GM08714 (cell line): ENCODE results near the gene CDH12.

Source experiments
- H3K4me3 ChIP-seq: fragments of 200-500 bp; sonication (Bioruptor generic); 2 replicates; pipeline ENCODE4 v1.5.1; 2014; ENCODE audit warnings: mild to moderate bottlenecking, low read length, inconsistent platforms
- ZNF274 ChIP-seq: IDR thresholded peaks from 2 replicates; pipeline ENCODE4 v1.6.1; 2012; ENCODE audit warnings: mild to moderate bottlenecking, low read depth, low read length

CDH12 gene

DNA sequence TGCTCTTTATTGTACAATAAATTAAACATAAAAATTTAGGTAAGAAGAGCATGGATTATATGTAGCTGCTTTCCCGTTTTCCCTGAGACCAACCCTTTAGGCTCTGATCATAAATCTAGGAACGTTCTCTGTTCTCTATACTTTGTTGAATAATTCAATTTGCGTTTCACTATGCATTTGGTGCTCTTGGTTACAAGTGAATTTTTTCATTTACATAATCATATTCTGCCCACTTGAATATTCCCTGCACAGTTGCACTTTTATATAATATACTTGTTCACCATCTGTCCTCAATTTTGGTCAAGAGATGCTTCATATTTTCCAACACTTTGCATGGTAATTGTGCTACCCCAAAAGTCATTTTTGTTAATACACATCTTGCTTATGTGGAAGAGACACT lies 741.8 kb downstream of the CDH12 start:
- TF ChIP-seq ZNF274, result no peak
- H3K4me3 ChIP-seq, result no peak overlapping the region

- no peak overlapping the region for H3K4me3 ChIP-seq
Measured at GRCh38 chr5:22109315-22109714, 743.8 kb downstream of the CDH12 start.

GRCh38 chr5:22108545-22108944 lies 744.6 kb downstream of the CDH12 start:
- no peak overlapping the region for H3K4me3 ChIP-seq
- no peak for TF ChIP-seq ZNF274

More at GRCh38 chr5:22109315-22109714, 743.8 kb downstream of the CDH12 start:
- no peak for TF ChIP-seq ZNF274

- H3K4me3 ChIP-seq, result no peak overlapping the region
- TF ChIP-seq ZNF274, result no peak
Measured at GRCh38 chr5:22102823-22103359, 750.3 kb downstream of the CDH12 start.

DNA sequence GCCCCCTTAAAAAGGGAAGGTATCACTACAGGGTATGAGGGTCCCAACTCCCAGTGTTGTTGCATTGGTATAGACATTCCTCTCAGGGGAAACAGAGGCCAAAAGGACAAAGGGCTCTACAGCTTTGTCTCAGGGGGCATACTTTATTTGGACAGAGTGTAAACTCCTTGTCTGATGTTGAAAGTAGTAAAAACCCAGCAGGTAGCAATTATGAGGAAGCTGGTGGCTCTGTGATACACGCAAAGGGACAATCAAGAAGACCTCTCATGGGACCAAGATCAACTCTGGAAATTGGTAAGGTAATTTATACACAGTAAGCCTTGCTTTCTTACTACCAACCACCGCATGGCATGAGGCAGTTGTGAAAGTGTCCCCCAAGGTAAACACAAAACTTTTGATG lies 764.6 kb downstream of the CDH12 start:
- TF ChIP-seq ZNF274, result no peak
- no peak overlapping the region for H3K4me3 ChIP-seq

DNA sequence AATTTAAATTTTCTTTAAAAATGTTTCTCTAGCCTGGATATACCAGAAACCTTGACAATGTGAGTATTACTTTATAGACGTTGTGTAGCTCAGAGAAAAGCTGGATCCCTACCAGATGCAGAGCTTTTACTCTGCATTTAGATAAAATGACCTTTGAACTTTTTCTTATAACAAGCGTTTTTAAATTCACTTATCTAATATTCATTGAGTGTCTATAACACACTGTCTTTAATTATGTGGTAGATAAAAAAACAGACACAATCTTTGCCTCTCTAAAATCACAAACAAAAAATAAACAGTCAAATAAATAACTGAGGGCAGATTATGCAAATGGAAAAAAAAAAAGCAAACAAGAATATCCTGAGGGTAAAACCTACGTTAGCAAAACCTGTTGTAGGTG lies 773.6 kb downstream of the CDH12 start:
- no peak for TF ChIP-seq ZNF274
- H3K4me3 ChIP-seq, result no peak overlapping the region

GRCh38 chr5:22079002-22079401 lies 774.1 kb downstream of the CDH12 start:
- TF ChIP-seq ZNF274, result no peak
- H3K4me3 ChIP-seq, result no peak overlapping the region

DNA sequence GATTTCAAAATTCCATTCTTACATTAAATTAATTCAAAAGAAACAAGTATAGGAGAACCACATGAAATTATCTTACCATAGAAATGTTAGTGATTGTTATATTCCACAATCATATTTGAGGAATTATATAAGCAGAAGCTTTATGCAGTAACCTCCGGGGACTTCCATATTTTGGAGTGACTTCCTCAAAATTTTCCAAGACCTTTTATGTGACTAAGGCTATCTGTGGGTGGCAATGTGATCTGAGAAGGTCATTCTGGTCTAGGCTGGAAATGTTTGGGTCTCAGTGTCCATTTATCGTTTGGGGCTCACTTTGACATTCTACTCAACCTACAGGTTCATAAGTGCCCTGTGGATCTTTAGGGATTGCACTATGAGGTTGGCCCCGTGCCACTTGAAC lies 776.6 kb downstream of the CDH12 start:
- TF ChIP-seq ZNF274, result no peak
- no peak overlapping the region for H3K4me3 ChIP-seq

DNA sequence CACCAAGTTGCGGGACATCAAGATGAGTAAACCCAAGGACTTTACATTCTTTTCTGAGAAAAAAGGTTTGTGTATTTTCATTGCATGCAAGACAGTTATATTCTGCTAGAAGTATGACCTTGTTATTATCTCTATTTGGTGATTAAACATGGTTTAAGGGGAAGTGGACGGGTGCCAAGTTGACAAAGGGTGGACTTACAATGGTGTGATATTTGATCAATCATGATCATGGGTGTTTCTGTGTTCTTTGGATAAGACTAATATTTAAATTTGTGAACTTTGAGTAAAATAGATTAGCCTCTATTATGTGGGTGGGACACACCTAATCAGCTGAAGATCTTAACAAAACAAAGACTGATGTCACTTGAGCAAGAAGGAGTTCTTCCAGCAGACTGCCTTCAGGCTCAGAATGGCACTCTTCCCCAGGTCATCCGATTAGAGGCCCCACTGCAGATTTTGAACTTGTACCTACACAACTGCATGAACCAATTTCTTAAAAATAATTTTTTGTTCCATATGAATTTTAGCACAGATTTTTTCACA lies 782.9 kb downstream of the CDH12 start:
- no peak for TF ChIP-seq ZNF274
- H3K4me3 ChIP-seq, result no peak overlapping the region

GRCh38 chr5:22063717-22064116 lies 789.4 kb downstream of the CDH12 start:
- TF ChIP-seq ZNF274, result no peak
- no peak overlapping the region for H3K4me3 ChIP-seq

GRCh38 chr5:22058620-22059019 lies 794.5 kb downstream of the CDH12 start:
- no peak for TF ChIP-seq ZNF274

GRCh38 chr5:22057012-22057411 lies 796.1 kb downstream of the CDH12 start:
- TF ChIP-seq ZNF274, result no peak
- H3K4me3 ChIP-seq, result no peak overlapping the region

More at GRCh38 chr5:22058620-22059019, 794.5 kb downstream of the CDH12 start:
- H3K4me3 ChIP-seq, result no peak overlapping the region

DNA sequence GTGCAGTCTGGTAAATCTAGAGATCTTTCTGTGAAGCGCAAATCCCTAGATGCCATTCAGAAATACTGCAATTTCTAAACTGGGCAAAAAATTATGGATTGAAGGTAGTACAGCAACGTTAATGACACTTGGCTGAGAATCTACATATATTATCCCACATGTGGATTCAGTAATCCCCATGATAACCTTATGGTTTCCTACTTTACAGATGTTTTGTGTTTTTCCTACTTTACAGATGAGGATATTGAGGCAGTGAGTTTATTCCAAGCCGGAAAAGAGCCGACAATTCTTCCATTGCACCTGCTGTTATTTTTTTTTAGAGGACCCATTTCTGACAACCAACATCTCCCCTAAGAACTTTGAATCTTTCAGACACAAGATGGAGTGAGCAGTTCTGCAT lies 796.5 kb downstream of the CDH12 start:
- TF ChIP-seq ZNF274, result no peak

GRCh38 chr5:22053195-22053594 lies 799.9 kb downstream of the CDH12 start:
- no peak for TF ChIP-seq ZNF274
- no peak overlapping the region for H3K4me3 ChIP-seq

More for the DNA sequence above, 796.5 kb downstream of the CDH12 start:
- H3K4me3 ChIP-seq, result no peak overlapping the region

DNA sequence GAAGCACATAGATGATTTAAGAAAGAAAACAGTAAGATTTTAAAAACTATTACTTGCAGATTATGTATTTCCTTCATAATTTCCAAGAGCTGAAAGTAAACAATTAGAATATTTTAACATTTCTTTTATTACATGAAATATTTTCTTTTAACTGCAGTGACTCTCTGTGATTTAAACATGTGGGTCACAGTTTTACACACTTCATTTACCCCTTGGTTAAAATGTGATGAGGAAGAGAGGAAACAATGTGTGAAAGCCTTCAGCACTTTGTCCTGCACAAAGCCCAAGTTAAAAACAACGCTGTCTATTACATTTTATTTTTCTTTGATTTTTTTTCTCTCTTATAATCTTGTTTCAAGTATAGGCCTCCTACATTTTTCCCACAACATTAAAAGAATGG lies 801.3 kb downstream of the CDH12 start:
- no peak for TF ChIP-seq ZNF274
- no peak overlapping the region for H3K4me3 ChIP-seq

DNA sequence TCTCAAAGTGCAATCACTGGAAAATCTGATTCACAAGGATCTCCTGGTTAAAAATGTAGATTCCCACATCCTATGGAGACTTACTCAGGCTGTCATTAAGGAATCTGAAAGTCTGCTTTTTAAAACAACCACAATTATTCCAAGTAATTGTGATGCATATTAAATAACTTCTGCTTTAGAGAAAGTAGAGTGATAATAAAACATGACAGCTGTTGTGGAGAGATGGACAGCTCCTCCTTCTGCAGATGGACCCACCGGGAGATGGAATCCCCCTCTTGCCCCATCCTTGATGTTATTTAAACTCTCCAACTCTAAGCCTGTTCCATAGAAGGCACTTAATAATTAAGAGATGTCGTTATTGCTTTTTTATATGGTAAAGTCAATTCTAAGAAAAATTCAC lies 802.2 kb downstream of the CDH12 start:
- H3K4me3 ChIP-seq, result no peak overlapping the region
- no peak for TF ChIP-seq ZNF274

DNA sequence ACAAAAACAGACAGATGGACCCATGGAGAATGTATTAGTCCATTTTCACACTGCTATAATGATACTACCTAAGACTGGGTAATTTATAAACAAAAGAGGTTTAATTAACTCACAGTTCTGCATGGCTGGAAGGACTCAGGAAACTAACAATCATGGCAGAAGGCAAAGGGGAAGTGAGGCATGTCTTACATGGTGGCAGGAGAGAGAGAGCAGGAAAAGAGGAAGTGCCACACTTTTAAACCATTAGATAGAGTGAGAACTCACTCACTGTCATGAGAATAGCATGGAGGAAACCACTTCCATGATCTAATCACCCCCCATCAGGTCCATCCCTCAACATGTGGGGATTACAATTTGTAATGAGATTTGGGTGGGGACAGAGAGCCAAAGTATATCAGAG lies 808.9 kb downstream of the CDH12 start:
- no peak for TF ChIP-seq ZNF274
- no peak overlapping the region for H3K4me3 ChIP-seq
